K562 (cell line): Measurements from ENCODE around the gene UBAP1L. TPM values are rescaled to one million over a fixed set of nuclear protein-coding genes. Genes with fewer than 3 reads are reported as not detected.

ENCODE experiments used
- ATAC-seq: fragments of 200-7000 bp; cut with Tn5 transposase; 3 replicates; pipeline ENCODE4 v1.9.1; 2020; ENCODE audit warnings: moderate library complexity
- BruUV-seq: library from RNA; stranded (reverse); fragments of 400-500 nt; replicated peaks from 2 replicates; lab custom pipeline; 2021; lab: Mats Ljungman, UMichigan
- CTCF ChIA-PET: fragments of 300-600 bp; formaldehyde crosslinking; extraction: SDS; loops from one replicate; lab custom pipeline; 2021; ENCODE audit warnings: low intra/inter-chr PET ratio; lab: Yijun Ruan, JAX
- POLR2A ChIA-PET: fragments of 300-600, 350-650 bp; sonication (Branson Sonifier 250); formaldehyde crosslinking; extraction: SDS; loops from one replicate; lab custom pipeline; 2021; ENCODE audit warnings: antibody characterized with exemption, inconsistent platforms; lab: Yijun Ruan, JAX
- DNase-seq, 4 experiments: peaks; one replicate each; pipeline versions ENCODE4 v3.0.0 to v3.0.0-alpha.2; 2011 to 2018; ENCODE audit warnings: low spot score in 3 of 4, mixed read lengths in 3 of 4; ENCODE audit errors: extremely low read depth in 1 of 4
- FAIRE-seq: peaks from 2 replicates; lab custom pipeline; 2011; peaks lifted over from hg19 to GRCh38; lab: Jason Lieb, UNC
- H2AFZ ChIP-seq: 2 replicates; pipeline ENCODE4 v1.6.0; 2011; ENCODE audit warnings: low read depth, low read length, control low read depth, inconsistent platforms
- H3K27ac ChIP-seq: fragments of 200-600 bp; 3 replicates; pipeline ENCODE4 v1.8.0; 2011; ENCODE audit warnings: low read depth, mild to moderate bottlenecking, control low read depth, inconsistent platforms, low read length, moderate library complexity, mixed read lengths; ENCODE audit errors: extremely low read depth
- H3K27me3 ChIP-seq, 2 experiments: fragments of 300-600 bp in 1 of 2; 2 replicates in 1 of 2; 3 replicates in 1 of 2; pipeline versions ENCODE4 v1.6.0 to v1.8.0; 2011; ENCODE audit warnings: inconsistent platforms in 2 of 2, low read length in 2 of 2, mild to moderate bottlenecking in 1 of 2, mixed read lengths in 1 of 2, moderate library complexity in 1 of 2; ENCODE audit not compliant: control insufficient read depth in 2 of 2, insufficient read depth in 2 of 2
- H3K36me3 ChIP-seq: fragments of 300-600 bp; 3 replicates; pipeline ENCODE4 v1.8.0; 2011; ENCODE audit warnings: mild to moderate bottlenecking, low read length, inconsistent platforms; ENCODE audit not compliant: control insufficient read depth, insufficient read depth
- H3K4me1 ChIP-seq, 2 experiments: fragments of 200-600 bp in 1 of 2; replicated peaks in 1 of 2; 2 replicates in 1 of 2; 3 replicates in 1 of 2; pipeline versions ENCODE4 v1.5.1 to v1.8.0; 2011; ENCODE audit warnings: inconsistent platforms in 2 of 2, low read length in 2 of 2, mild to moderate bottlenecking in 1 of 2, mixed read lengths in 1 of 2, moderate library complexity in 1 of 2; ENCODE audit not compliant: control insufficient read depth in 2 of 2, insufficient read depth in 2 of 2
- H3K4me2 ChIP-seq: 2 replicates; pipeline ENCODE4 v1.6.1; 2011; ENCODE audit warnings: low read length, control low read depth, inconsistent platforms, mixed read lengths; ENCODE audit not compliant: insufficient read depth
- H3K4me3 ChIP-seq: fragments of 200-600 bp; sonication (generic), shearing (Covaris generic); 2 replicates; pipeline ENCODE4 v1.5.1; 2016; ENCODE audit warnings: control low read depth, inconsistent platforms
- H3K79me2 ChIP-seq: fragments of 200-600 bp; 3 replicates; pipeline ENCODE4 v1.8.0; 2011; ENCODE audit warnings: low read length, inconsistent platforms; ENCODE audit not compliant: control insufficient read depth, insufficient read depth
- H3K9ac ChIP-seq, 2 experiments: 2 replicates each; pipeline versions ENCODE4 v1.6.0 to v1.6.1; 2011; ENCODE audit warnings: low read depth in 2 of 2, low read length in 2 of 2, control low read depth in 1 of 2, inconsistent platforms in 1 of 2, mild to moderate bottlenecking in 1 of 2, mixed read lengths in 1 of 2; ENCODE audit not compliant: insufficient read depth in 1 of 2
- H3K9me1 ChIP-seq: one replicate; pipeline ENCODE4 v1.6.0; 2011; ENCODE audit warnings: inconsistent platforms, mild to moderate bottlenecking, low read length, moderate library complexity; ENCODE audit not compliant: control insufficient read depth, insufficient read depth
- H3K9me3 ChIP-seq: replicated peaks from 2 replicates; pipeline ENCODE4 v1.5.1; 2011; ENCODE audit warnings: low read depth, low read length, inconsistent platforms; ENCODE audit not compliant: control insufficient read depth, insufficient read depth
- H4K20me1 ChIP-seq: replicated peaks from 2 replicates; pipeline ENCODE4 v1.6.1; 2011; ENCODE audit warnings: low read length, inconsistent platforms, mixed read lengths; ENCODE audit not compliant: control insufficient read depth, insufficient read depth
- ETV6 ChIP-seq, 3 experiments: fragments of 150-350 bp in 1 of 3; sonication (generic) in 1 of 3; formaldehyde crosslinking in 1 of 3; IDR thresholded peaks; 2 replicates each; pipeline versions ENCODE4 v1.6.1 to v1.8.0; 2014 to 2022; ENCODE audit warnings: borderline replicate concordance in 2 of 3, low read depth in 2 of 3, antibody characterized with exemption in 1 of 3, low read length in 1 of 3, mild to moderate bottlenecking in 1 of 3, missing genetic modification reagents in 1 of 3
- L3MBTL2 ChIP-seq: fragments of 450-650 bp; IDR thresholded peaks from 2 replicates; pipeline ENCODE4 v1.6.1; 2016; ENCODE audit warnings: mild to moderate bottlenecking, moderate library complexity
- NFIC ChIP-seq: fragments of 450-650 bp; IDR thresholded peaks from 2 replicates; pipeline ENCODE4 v1.6.1; 2017; ENCODE audit warnings: mild to moderate bottlenecking, inconsistent platforms
- SMARCE1 ChIP-seq: fragments of 450-650 bp; IDR thresholded peaks from 2 replicates; pipeline ENCODE4 v1.7.1; 2016; ENCODE audit warnings: mild to moderate bottlenecking
- XRCC5 ChIP-seq: fragments of 200-400 bp; formaldehyde crosslinking; IDR thresholded peaks from 2 replicates; pipeline ENCODE4 v1.6.1; 2017; ENCODE audit warnings: low read depth, mild to moderate bottlenecking, low read length
- ZFX ChIP-seq: sonication (generic); formaldehyde crosslinking; IDR thresholded peaks from 2 replicates; pipeline ENCODE4 v1.8.0; 2022; ENCODE audit warnings: mild to moderate bottlenecking, missing genetic modification reagents, moderate library complexity
- ZNF143 ChIP-seq: sonication (generic); formaldehyde crosslinking; IDR thresholded peaks from 2 replicates; pipeline ENCODE4 v1.9.0; 2022; ENCODE audit warnings: mild to moderate bottlenecking, missing genetic modification reagents
- ZNF217 ChIP-seq: sonication (generic); formaldehyde crosslinking; IDR thresholded peaks from 2 replicates; pipeline ENCODE4 v1.8.0; 2022; ENCODE audit warnings: mild to moderate bottlenecking, missing genetic modification reagents
- ZNF316 ChIP-seq: fragments of 450-650 bp; IDR thresholded peaks from 2 replicates; pipeline ENCODE4 v1.6.1; 2016
- ZNF561 ChIP-seq: fragments of 450-650 bp; formaldehyde crosslinking; conservative IDR thresholded peaks from 2 replicates; pipeline ENCODE4 v1.4.0; 2020; ENCODE audit warnings: mild to moderate bottlenecking, moderate library complexity
- WGBS: fragments of 100-300 bp; shearing (Covaris generic); methylation state at CpG from one replicate; pipeline ENCODE4 v1.1.6; 2016; ENCODE audit warnings: low coverage, mixed read lengths; ENCODE audit not compliant: insufficient coverage; ENCODE audit errors: missing lambda C conversion rate; 5-methylcytosine and 5-hydroxymethylcytosine counted together
- in situ Hi-C: fragments of 300-500 bp; cut with MboI; formaldehyde crosslinking; loops from 4 replicates; pipeline ENCODE4 v1.15.0; 2018; ENCODE audit warnings: inconsistent platforms, mixed read lengths
- intact Hi-C: fragments of 100-400 bp; cut with micrococcal nuclease; formaldehyde crosslinking; loops from 2 replicates; pipeline ENCODE4 v1.14.2; 2022
- polyA plus RNA-seq, 8 experiments: library from polyadenylated mRNA; depleted of rRNA in 4 of 8; stranded (reverse) in 5 of 8; unstranded in 3 of 8; fragments of >200 nt; fragmentation: Nextera tagmentation in 2 of 8; fragmentation: Illumina TruSeq in 1 of 8; extraction: Ambion mirVana in 2 of 8; extraction: Trizol in 1 of 8; gene quantifications; 2 replicates each; pipeline versions ENCODE4 v1.2.1 to v1.2.3, GENCODE V29; 2011 to 2014; ENCODE audit warnings: inconsistent platforms in 1 of 8, missing spikeins in 1 of 8
- total RNA-seq, 7 experiments: library from RNA; depleted of rRNA in 6 of 7; stranded (reverse); fragments of >200 nt in 6 of 7; fragmentation: Illumina TruSeq in 2 of 7; extraction: Trizol in 2 of 7; gene quantifications; 2 replicates each; pipeline versions ENCODE4 v1.2.1 to v1.2.3, GENCODE V29; 2011 to 2021; ENCODE audit warnings: low replicate concordance in 1 of 7
- TF ChIP-seq, protein P1 (sequence below), 2 experiments: IDR thresholded peaks; 2 replicates each; pipeline ENCODE4 v1.6.1; 2011; ENCODE audit warnings: borderline replicate concordance in 1 of 2, control low read depth in 1 of 2, low read depth in 1 of 2, low read length in 1 of 2, mild to moderate bottlenecking in 1 of 2, mixed read lengths in 1 of 2, moderate library complexity in 1 of 2; ENCODE audit not compliant: insufficient read depth in 1 of 2, insufficient read length in 1 of 2, poor library complexity in 1 of 2, severe bottlenecking in 1 of 2; ENCODE audit errors: extremely low read depth in 1 of 2
- TF ChIP-seq, protein P2 (sequence below): sonication (generic); formaldehyde crosslinking; IDR thresholded peaks from 2 replicates; pipeline ENCODE4 v1.8.1; 2023; ENCODE audit warnings: mild to moderate bottlenecking, missing genetic modification reagents

The UBAP1L gene
- total and polyA plus RNA-seq, 9 of the 15 experiments (the other 6 are each of a cell fraction or from before 2014, with no cell fraction given), result 0.16 to 0.71 (median 0.41) TPM; not detected in 2

DNA sequence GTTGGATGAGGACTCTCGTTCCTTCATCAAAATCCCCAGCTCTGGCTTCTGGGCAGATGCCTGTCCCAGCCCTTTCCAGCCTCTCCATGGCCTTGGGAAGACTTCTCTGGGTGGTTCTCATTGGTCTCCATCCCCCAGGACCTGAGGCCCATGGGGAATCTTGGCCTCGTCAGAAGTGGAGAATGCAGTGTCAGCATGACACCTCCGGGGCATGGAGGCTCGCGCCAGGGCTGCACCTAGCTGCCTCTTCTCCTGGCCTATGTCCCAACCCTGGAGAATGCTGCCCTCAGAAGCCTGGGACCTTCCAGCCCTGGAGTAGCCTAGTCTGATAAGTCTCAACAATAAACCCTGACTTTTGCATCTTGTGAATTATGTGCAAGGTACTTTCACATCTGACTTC is 35.4 kb downstream of the UBAP1L start:
- TF ChIP-seq ZNF316 (peak; percentile 26; the same call in 1 of the 2 replicates), ETV6 (IDR thresholded peaks at IDR 0.05; ENCODE audit: borderline replicate concordance in 1 of 2, low read depth in 2 of 2, low read length in 1 of 2) (no peak), ETV6 (CRISPR knock-in tag; IDR thresholded peaks at IDR 0.05; ENCODE audit: borderline replicate concordance) (no peak), ZNF143 (CRISPR knock-in tag) (no peak)
- peaks cover 23 to 45% of the 10 kb centered on the region in 2 experiments for H3K27me3 ChIP-seq
- ChIA-PET CTCF (no interaction called here), POLR2A (interaction anchor here (0.8 to 1.0 kb wide), 2 partner anchors 13 to 225 kb away, joined by 3 read pairs; partner anchors contain the start of gene RNU5B-1)
- intact Hi-C loops, result no loop called here
- H3K79me2 ChIP-seq, result no peaks in the 10 kb centered on the region
- no peaks in the 10 kb centered on the region for H3K9me1 ChIP-seq
- no peak overlapping the region for H3K27ac ChIP-seq
- no TSS peak for BruUV-seq
- H3K4me1 ChIP-seq, result peaks cover 0 to 16% of the 10 kb centered on the region in 2 experiments; a peak in 2 of 5 replicates
- H3K9ac ChIP-seq, result no peak overlapping the region
- WGBS, result 7% methylated on average over 5 of the region's 5 CpGs
- no peaks in the 10 kb centered on the region for H3K36me3 ChIP-seq
- in situ Hi-C loops, result no loop called here
- ATAC-seq (no peak), FAIRE-seq (no peak), DNase-seq (no peak)
- H3K4me2 ChIP-seq, result no peak overlapping the region
- H3K4me3 ChIP-seq, result no peak overlapping the region
- H4K20me1 ChIP-seq, result no peaks in the 10 kb centered on the region
- no peak overlapping the region for H2AFZ ChIP-seq
- H3K9me3 ChIP-seq, result no peaks in the 10 kb centered on the region; the same call in 1 of the 2 replicates

DNA sequence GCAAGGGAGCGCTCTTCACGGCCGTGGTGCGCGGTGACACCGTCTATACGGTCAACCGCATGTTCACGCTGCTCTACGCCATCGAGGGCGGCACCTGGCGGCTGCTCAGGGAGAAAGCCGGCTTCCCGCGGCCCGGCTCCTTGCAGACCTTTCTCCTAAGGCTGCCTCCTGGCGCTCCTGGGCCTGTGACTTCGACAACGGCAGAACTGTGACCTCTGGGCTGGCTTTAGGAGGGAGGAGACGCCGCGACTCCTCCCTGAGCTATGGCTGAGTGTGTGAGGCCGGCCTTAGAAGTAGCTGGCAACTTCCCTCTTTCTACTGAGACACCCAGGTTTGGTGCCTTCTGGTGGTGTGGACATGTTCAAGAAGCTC is 37.0 kb downstream of the UBAP1L start:
- FAIRE-seq, result no peak
- intact Hi-C loops (no loop called here), in situ Hi-C loops (no loop called here)
- no peak for DNase-seq
- Histone ChIP-seq H3K4me1 (peaks cover 0 to 16% of the 10 kb centered on the region in 2 experiments; a peak in 2 of 5 replicates), H3K27me3 (peaks cover 11 to 29% of the 10 kb centered on the region in 2 experiments), H3K36me3 (no peaks in the 10 kb centered on the region), H3K9me3 (no peaks in the 10 kb centered on the region; the same call in 1 of the 2 replicates), H3K9ac (no peak overlapping the region), H3K9me1 (no peaks in the 10 kb centered on the region), H3K4me3 (no peak overlapping the region), H4K20me1 (no peaks in the 10 kb centered on the region), H3K79me2 (no peaks in the 10 kb centered on the region), H3K27ac (no peak overlapping the region), H2AFZ (no peak overlapping the region), H3K4me2 (no peak overlapping the region)
- ChIA-PET POLR2A (no interaction called here), CTCF (no interaction called here)
- peak; percentile 47 for ATAC-seq
- WGBS, result 29% methylated on average over 19 of the region's 24 CpGs
- TF ChIP-seq L3MBTL2, result peak; percentile 39; the same call in 1 of the 2 replicates
- TF ChIP-seq ZNF561 (CRISPR knock-in tag), result no peak
- TF ChIP-seq, protein P1, sequence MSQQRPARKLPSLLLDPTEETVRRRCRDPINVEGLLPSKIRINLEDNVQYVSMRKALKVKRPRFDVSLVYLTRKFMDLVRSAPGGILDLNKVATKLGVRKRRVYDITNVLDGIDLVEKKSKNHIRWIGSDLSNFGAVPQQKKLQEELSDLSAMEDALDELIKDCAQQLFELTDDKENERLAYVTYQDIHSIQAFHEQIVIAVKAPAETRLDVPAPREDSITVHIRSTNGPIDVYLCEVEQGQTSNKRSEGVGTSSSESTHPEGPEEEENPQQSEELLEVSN (IDR thresholded peaks at IDR 0.05; ENCODE audit: borderline replicate concordance in 1 of 2, extremely low read depth in 1 of 2, insufficient read depth in 1 of 2, insufficient read length in 1 of 2, low read depth in 1 of 2, low read length in 1 of 2, poor library complexity in 1 of 2, severe bottlenecking in 1 of 2), result peak in 1 of 2 experiments; percentile 32
- no peak for TF ChIP-seq XRCC5
- TF ChIP-seq, protein P2, sequence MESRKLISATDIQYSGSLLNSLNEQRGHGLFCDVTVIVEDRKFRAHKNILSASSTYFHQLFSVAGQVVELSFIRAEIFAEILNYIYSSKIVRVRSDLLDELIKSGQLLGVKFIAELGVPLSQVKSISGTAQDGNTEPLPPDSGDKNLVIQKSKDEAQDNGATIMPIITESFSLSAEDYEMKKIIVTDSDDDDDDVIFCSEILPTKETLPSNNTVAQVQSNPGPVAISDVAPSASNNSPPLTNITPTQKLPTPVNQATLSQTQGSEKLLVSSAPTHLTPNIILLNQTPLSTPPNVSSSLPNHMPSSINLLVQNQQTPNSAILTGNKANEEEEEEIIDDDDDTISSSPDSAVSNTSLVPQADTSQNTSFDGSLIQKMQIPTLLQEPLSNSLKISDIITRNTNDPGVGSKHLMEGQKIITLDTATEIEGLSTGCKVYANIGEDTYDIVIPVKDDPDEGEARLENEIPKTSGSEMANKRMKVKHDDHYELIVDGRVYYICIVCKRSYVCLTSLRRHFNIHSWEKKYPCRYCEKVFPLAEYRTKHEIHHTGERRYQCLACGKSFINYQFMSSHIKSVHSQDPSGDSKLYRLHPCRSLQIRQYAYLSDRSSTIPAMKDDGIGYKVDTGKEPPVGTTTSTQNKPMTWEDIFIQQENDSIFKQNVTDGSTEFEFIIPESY, result 0 out of 2 replicates have a peak, but pooled peaks have one; percentile 79
- no peak for TF ChIP-seq ZNF217 (CRISPR knock-in tag)
- TF ChIP-seq ZFX (CRISPR knock-in tag), result 0 out of 2 replicates have a peak, but pooled peaks have one; percentile 15
- TF ChIP-seq NFIC, result peak; percentile 16; the same call in 1 of the 2 replicates
- TF ChIP-seq SMARCE1, result no peak
- no TSS peak for BruUV-seq
